Heart left ventricle (tissue), 13 donors: ENCODE data around the gene NDRG4.

Experiments
- CTCF ChIP-seq, 12 donors: fragments of 200-600 bp; sonication (generic) in 4 of 12; IDR thresholded peaks; one replicate each; pipeline versions ENCODE4 v1.5.0 to v1.8.0; 2018 to 2022; ENCODE audit warnings: antibody characterized with exemption in 12 of 12, mild to moderate bottlenecking in 5 of 12
- POLR2A ChIP-seq, 2 donors: fragments of 450-650 bp; IDR thresholded peaks; one replicate each; pipeline ENCODE4 v1.6.1; 2017; ENCODE audit warnings: antibody characterized with exemption in 2 of 2, mild to moderate bottlenecking in 2 of 2, moderate library complexity in 2 of 2
- donor health status: ischemic (EF 13 %, LVEDD 7.1; RV severe dilation, severe dysfunction).
- donor health status: DM: no; HTN: yes; CAD: no.
- donor health status: DM: no; HTN: no; CAD: no.
- donor health status: ischemic (EF 25% LVEDD 6.9; RV normal size, moderate dysfunction).
- donor health status: ischemic (EF 25% LVEDD 5.7; RV mildly dilated, moderate dysfunction).
- donor health status: ischemic (EF 35%, LVEDD 5.7; RV mildly dilated, moderate dysfunction).
- donor health status: nonischemic (EF 11% LVEDD 7.7; RV severe dilation, severe dysfunction).
- donor health status: DM: yes; HTN: yes; CAD: no.
- donor health status: PGD.
- donor health status: ischemic (EF 29% LVEDD 5.4; RV normal size, mild dysfunction).
- donor health status: nonischemic (EF 23%, LVEDD 6.1; RV moderate dilation, normal function).

- TF ChIP-seq POLR2A (IDR thresholded peaks at IDR 0.05) (no peak), CTCF (IDR thresholded peaks at IDR 0.05) (no peak)
Observed at GRCh38 chr16:58462499-58462996, 37.4 kb upstream of the NDRG4 start.
